HPDE6-E6E7 (cell line): ENCODE data around the gene LAMA5.

Source experiments
- DNase-seq: peaks from one replicate; pipeline ENCODE4 v3.0.0; 2011; ENCODE audit warnings: missing footprints; ENCODE audit errors: extremely low spot score

Gene LAMA5

DNA sequence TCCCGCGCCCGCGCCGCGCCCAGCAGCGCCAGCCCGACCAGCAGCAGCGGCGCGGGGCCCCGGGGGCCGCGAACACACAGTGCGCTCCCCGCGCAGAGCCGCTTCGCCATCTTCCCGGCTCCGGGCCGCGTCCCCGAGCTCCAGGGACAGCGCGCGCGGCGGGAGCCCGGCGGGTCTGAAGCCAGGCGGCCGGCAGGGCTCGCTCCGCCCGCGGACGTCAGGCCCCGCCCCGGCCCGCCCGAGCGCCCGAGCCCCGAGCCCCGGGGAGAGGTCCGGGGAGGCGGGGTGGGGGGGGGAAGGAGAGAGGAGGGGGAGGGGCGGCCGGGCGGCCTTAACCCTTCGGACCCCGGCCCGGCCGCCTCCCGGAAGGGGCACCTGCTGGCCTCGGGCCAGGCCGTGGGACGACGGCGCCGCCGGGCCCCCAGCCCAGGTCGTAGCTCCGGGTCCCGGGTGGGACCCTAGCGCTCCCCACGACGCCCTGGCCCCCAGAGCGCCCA, at the start of gene LAMA5:
Gene LAMA5 (minus strand): TSS at position 177 of the 497 bp plus-strand sequence. CDS start 67 bp downstream, at position 110.
- DNase-seq, result no peak

- DNase-seq, result no peak
Observed at GRCh38 chr20:62415354-62416111, 48.4 kb upstream of the LAMA5 start.

DNA sequence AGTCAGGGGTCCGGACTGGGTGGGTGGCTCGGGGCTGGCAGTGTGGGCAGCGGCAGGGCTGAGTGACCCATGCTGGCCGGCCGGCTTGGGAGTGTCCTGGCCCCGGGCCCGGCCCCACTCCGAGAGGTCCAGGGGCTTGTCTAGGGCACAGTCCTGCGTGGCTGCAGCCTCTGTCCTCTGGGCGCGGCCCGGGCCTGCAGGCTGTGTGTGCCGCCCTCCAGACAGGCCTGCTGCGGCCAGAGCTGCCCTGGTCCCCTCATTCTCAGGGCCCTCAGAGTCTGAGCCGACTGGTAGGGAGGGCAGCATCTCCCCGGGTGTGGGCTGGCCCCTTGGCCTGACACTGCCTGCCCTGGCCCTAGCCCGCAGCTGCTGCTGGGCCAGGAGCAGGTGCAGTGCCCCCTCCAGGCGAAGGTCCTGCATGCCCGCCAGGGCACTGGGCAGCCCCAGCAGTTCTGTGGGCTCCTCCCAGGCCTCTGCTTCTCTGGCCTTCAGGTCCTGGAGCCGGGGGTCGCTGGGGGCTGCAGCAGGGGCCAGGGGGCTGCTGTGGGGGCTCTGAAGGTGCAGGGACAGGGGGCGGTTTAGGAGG, 46.9 kb upstream of the LAMA5 start:
- no peak for DNase-seq

GRCh38 chr20:62413025-62413570, 46.0 kb upstream of the LAMA5 start:
- DNase-seq, result no peak

DNA sequence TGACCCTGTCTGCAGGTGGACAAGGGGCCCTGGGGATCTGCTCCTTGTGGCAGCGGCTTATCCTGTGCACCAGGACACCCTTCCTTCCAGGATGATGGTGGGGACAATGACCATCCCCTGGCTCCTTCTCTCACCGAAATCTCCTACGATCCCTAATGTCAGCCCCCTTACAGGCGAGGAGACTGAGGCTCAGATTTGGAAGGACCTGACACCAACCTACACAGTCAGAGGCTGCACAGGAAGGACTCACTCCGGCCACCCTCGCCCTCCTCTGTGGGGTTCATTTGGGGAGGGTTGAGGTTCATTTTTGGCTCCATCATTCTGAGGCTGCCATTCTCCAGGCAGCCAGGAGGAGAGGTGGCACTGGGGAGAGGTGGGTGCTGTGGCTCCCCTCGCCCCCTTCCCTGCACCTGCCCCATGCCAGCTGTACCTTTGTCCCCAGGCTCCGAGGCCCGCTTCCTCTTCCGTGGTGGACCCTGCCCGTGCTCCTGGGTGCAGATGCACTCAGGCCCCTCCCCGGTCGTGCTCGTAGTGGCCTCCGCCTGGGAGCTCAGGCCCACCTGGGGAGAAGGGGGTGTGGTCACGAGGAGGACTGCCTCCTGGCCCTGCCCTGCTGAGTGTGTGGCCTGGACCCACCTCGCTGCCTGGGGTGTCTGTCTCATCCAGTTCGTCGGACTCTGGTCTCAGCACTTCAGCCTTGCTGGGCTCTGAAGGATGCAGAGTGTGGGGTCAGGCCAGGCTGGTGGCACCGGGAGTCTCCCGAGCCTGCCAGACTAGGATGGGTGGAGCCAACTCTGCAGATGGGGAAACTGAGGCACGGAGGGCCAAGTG, 45.3 kb upstream of the LAMA5 start:
- no peak for DNase-seq

- DNase-seq, result no peak
Observed at GRCh38 chr20:62411479-62412193, 44.5 kb upstream of the LAMA5 start.

- no peak for DNase-seq
Observed at GRCh38 chr20:62410746-62411478, 43.8 kb upstream of the LAMA5 start.

GRCh38 chr20:62409931-62410745, 43.0 kb upstream of the LAMA5 start:
- peak; percentile 48 for DNase-seq

DNA sequence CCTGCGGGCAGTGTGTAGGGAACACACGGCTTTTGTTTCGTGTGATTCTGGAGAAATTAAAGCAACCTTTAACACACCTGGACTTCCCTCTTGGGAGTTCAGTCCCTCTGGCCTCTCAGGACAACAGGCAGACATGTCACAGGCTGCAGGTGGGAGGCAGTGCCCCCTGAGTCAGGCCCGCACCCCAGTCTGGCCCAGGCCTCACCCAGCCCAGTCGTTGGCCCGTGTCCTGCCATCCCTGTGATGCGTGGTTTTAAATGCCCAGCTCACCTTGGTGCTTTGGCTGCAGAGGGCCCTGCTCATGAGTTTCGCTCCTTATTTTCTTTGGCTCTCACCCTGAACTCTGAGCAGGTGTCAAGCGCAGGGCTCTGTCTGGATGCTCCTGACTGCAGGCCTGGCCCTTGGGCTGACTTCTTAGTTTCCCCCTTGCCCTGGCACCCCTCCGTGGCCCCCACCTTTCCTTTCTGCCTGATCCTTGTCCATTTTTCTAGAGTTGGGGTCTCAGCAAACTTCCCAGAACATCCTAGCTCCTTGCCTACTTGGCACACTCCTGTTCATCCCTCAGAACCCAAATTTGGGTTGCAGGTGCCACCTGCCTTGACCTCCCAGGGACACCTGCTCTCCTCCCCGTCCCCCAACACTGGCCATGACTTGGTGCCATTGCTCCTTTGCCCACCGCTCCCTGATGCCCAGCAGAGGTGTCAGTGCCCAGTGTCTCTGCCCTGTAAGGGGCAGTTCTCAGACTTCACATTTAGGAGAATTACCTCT, 42.2 kb upstream of the LAMA5 start:
- DNase-seq, result no peak

DNA sequence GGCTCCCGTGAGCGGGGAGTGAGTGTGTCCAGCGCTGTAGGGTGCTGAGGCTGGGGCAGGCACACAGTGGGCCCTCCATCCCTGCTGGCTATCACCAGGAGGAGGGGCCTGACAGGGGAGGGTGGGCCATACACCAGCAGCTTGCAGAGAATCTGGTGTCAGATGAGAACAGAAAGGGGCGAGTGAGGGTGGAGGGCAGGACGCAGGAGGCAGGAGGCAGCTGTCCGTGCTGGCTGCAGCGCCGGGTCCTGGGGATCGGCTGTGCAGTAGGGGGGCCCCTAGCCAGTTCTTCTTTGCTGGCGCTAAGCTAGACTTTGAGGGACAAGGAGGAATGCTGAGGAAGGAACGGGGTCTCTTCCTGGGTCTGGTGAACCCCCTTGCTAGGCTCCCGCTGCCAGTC, 41.5 kb upstream of the LAMA5 start:
- no peak for DNase-seq

DNA sequence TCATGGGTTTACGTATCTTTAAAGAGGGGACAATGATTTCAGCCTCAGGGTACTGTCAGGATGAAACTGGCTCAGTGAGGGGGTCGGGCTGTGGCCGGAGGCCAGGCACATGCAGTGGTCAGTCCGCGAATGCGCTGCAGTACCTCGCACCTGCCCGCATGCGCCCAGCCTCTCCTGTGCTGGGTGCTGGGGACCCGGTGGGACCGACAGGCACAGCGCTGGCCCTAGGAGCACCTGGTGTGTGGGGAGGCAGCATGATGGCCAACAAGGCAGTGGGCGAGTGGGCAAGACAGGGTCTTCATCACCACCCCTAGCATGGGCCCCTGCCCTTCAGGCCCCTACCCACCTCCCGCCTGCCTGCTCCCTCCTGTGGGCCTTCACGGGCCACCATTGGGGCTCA, 40.9 kb upstream of the LAMA5 start:
- DNase-seq, result no peak

DNA sequence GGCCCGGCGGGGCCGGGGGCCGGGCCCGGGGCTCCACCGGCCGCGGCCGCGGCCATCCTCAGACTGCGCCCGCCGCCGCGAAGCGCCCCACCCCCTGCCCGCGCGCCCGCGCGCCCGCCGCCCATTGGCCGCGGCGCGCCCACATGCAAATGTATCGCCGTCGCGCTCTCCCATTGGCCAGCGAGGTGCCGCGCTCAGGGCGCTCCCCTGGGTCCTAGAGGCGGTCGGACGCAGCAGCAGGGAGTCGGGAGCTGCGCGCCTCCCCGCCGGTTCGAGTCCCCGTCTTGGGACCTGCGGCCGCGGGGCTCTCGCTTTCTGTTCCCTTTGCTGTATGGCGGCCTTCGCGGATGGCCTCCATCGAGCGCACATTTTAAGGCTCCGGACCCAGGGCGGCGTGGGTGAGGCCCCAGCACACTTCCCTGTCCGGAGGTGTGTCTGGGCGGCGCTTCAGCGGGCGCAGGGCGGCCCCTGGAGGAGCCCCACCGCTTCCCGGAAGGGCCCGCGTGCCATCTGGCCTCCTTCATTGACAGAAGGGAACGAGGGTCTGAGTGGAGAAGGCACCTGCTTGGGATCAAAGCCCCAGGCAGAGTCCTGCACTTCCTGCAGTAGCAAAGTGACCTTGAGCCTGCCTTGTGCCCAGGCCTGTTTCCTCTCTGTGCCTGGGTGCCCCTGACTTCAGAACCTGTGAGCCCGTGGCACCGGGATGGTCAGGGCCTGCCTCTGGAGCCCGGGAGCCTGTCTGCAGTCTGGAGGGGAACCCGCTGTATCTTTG, 40.3 kb upstream of the LAMA5 start, which contains the start of gene CABLES2:
Gene CABLES2 (minus strand): TSS at position 65 of the 772 bp plus-strand sequence. CDS start 9 bp downstream, at position 56.
- DNase-seq, result peak; percentile 99

GRCh38 chr20:62406635-62407176, 39.6 kb upstream of the LAMA5 start:
- no peak for DNase-seq

DNA sequence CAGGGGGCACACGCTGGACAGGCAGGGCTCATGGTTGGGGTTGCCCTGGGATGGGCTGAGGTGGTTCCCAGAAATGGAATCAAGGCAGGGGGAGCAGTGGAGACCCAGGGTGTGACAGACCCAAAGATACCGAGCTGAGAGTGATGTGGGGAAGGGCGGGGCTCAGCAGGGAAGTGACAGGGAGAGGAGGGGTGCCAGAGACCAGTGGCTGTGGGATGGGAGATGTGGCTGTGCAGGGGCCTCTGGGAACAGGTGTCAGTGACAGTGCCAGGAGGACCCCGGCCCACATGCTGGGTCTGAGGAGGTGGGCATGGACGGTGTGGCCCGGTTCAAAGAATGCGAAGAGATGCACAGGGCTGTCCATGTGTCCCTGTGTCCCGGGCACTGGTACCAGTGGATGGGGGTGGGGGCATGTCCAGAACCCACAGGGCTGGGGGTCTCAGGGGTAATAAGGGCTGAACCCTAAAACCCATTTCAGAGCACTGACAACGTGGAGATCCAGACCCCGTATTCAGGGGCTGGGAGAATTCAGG, 38.9 kb upstream of the LAMA5 start:
- no peak for DNase-seq

DNA sequence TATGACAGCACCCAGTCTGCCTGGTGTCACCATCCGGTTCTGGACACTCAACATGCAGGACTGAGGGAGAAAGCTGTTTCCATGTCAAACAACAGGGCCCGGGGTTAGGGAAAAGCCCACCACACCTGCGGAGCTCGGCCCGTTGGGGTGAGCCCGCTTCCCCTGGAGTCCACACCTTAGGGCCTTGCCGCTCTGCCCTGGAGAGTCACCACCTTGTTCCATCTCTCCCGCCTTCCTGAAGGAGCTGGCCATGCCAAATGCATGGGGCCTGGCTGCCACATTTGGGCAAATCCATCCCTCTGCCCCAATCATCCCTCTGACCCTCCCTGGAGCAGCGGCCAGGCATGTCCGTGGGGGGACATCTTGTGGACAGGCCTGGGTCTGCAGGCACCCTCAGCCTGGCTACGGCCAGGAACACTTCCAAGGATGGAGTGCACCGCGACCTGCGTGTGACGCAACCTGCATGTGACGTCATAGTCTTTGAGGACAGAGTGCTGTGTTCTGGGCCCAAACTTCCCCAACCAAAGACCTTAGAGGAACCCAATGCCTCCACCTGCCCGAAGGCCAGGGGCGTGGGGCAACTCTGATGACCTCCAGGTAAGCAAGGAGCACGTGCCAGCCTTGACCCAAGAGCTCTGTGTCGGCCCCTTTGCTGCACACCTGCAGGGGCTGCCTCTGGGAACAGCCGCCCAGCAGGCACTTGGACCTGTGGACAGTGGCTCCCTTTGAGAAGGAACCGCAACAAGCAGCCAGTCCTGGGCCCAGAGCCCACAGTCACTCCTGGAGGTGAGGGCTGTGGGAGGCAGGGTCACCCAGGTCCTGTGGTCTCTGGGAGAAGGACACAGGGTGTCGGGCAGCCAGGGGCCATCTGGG, 38.2 kb upstream of the LAMA5 start:
- DNase-seq, result no peak

- no peak for DNase-seq
Observed at GRCh38 chr20:62404761-62405107, 37.6 kb upstream of the LAMA5 start.
